Neural cell (in vitro differentiated cells): ENCODE measurements around the gene FAM171A2.

Experiments used
- CTCF ChIP-seq: fragments of 450-650 bp; IDR thresholded peaks from 2 replicates; pipeline ENCODE4 v1.5.1; 2014; ENCODE audit warnings: antibody characterized with exemption, mild to moderate bottlenecking, moderate library complexity; ENCODE audit not compliant: poor library complexity, severe bottlenecking
- POLR2AphosphoS5 ChIP-seq: IDR thresholded peaks from 2 replicates; pipeline ENCODE4 v1.6.1; 2012
- RAD21 ChIP-seq: fragments of 450-650 bp; conservative IDR thresholded peaks from 2 replicates; pipeline ENCODE4 v1.6.1; 2014; ENCODE audit warnings: antibody characterized with exemption, mild to moderate bottlenecking, moderate library complexity
- SMC3 ChIP-seq: fragments of 450-650 bp; conservative IDR thresholded peaks from 2 replicates; pipeline ENCODE4 v1.6.1; 2014; ENCODE audit warnings: antibody characterized with exemption, mild to moderate bottlenecking, moderate library complexity; ENCODE audit not compliant: poor library complexity

DNA sequence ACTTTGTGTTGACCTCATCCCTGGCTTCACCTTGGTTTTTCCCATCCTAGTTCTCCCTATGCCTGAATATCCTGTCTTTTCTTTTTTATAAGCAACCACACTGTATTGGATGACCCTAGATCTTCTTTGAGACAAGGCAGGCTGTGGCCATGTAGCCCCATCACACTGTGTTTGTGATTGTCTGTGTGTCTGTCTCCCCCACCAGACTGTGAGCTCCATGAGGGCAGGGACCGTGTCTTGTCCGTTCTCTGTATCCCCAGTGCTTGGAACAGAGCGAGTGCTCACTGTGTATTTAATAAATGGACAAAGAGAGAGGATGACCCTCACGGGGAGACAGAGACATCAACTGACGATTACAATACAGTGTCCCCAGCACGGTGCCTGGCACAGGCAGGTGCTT, 46.1 kb downstream of the FAM171A2 start:
- TF ChIP-seq CTCF = no peak
- TF ChIP-seq RAD21 = no peak
- TF ChIP-seq POLR2AphosphoS5 = no peak
- no peak for TF ChIP-seq SMC3
